HEK293 (cell line): ENCODE results near the gene SARS1.
A peak's percentile ranks its signal among the peaks of the same experiment; 100 is the strongest.

Source experiments
- CTCF ChIA-PET: fragments of 350-600 bp; formaldehyde crosslinking; extraction: SDS; loops from one replicate; lab custom pipeline; 2021; ENCODE audit warnings: antibody characterized with exemption; lab: Yijun Ruan, JAX
- POLR2A ChIA-PET: fragments of 300-600 bp; formaldehyde crosslinking; extraction: SDS; loops from one replicate; lab custom pipeline; 2020; ENCODE audit warnings: antibody characterized with exemption, inconsistent platforms; lab: Yijun Ruan, JAX
- H3K27ac ChIP-seq: fragments of 200-500 bp; sonication (Bioruptor generic); 2 replicates; pipeline ENCODE4 v1.5.1; 2014; ENCODE audit warnings: low read depth, low read length, control low read depth, inconsistent platforms; ENCODE audit errors: extremely low read depth
- H3K36me3 ChIP-seq, 2 experiments: fragments of 200-500 bp in 1 of 2; sonication (Bioruptor generic) in 1 of 2; 1 replicate in 1 of 2; 2 replicates in 1 of 2; pipeline ENCODE4 v1.5.1; 2014 to 2017; ENCODE audit warnings: inconsistent platforms in 2 of 2, low read length in 2 of 2; ENCODE audit not compliant: control insufficient read depth in 2 of 2, insufficient read depth in 1 of 2
- H3K4me1 ChIP-seq: fragments of 200-500 bp; sonication (Bioruptor generic); 2 replicates; pipeline ENCODE4 v1.5.1; 2014; ENCODE audit warnings: mild to moderate bottlenecking, low read length, inconsistent platforms; ENCODE audit not compliant: control insufficient read depth, insufficient read depth
- H3K4me3 ChIP-seq: 2 replicates; pipeline ENCODE4 v1.5.1; 2011; ENCODE audit warnings: low read depth, mild to moderate bottlenecking, control low read depth, low read length, moderate library complexity
- H3K9me3 ChIP-seq: fragments of 200-500 bp; sonication (Bioruptor generic); 2 replicates; pipeline ENCODE4 v1.5.1; 2014; ENCODE audit warnings: low read depth, low read length, inconsistent platforms; ENCODE audit not compliant: control insufficient read depth, insufficient read depth
- GLIS2 ChIP-seq: fragments of 450-650 bp; formaldehyde crosslinking; IDR thresholded peaks from 2 replicates; pipeline ENCODE4 v1.5.1; 2016; ENCODE audit warnings: missing biosample characterization, missing genetic modification characterization
- PRDM1 ChIP-seq: fragments of 450-650 bp; formaldehyde crosslinking; IDR thresholded peaks from 2 replicates; pipeline ENCODE4; 2016; ENCODE audit warnings: missing biosample characterization, missing genetic modification characterization
- REPIN1 ChIP-seq: fragments of 450-650 bp; formaldehyde crosslinking; IDR thresholded peaks from 2 replicates; pipeline ENCODE4 v1.5.1; 2017; ENCODE audit warnings: missing biosample characterization, missing genetic modification characterization, low read depth
- SCRT2 ChIP-seq: fragments of 450-650 bp; formaldehyde crosslinking; IDR thresholded peaks from 2 replicates; pipeline ENCODE4 v1.5.1; 2016; ENCODE audit warnings: missing biosample characterization, missing genetic modification characterization
- TCF7L2 ChIP-seq: IDR thresholded peaks from 2 replicates; pipeline ENCODE4 v1.6.1; 2011; ENCODE audit warnings: low read depth, mild to moderate bottlenecking, inconsistent platforms, low read length, moderate library complexity, borderline replicate concordance
- ZBTB20 ChIP-seq: fragments of 450-650 bp; formaldehyde crosslinking; IDR thresholded peaks from 2 replicates; pipeline ENCODE4 v1.5.1; 2016; ENCODE audit warnings: missing biosample characterization, missing genetic modification characterization
- ZNF133 ChIP-seq: fragments of 450-650 bp; formaldehyde crosslinking; IDR thresholded peaks from 2 replicates; pipeline ENCODE4 v1.5.1; 2016; ENCODE audit warnings: missing biosample characterization, missing genetic modification characterization
- ZNF140 ChIP-seq: fragments of 450-650 bp; formaldehyde crosslinking; IDR thresholded peaks from 2 replicates; pipeline ENCODE4 v1.5.1; 2016; ENCODE audit warnings: missing biosample characterization, missing genetic modification characterization
- ZNF146 ChIP-seq: fragments of 450-650 bp; formaldehyde crosslinking; IDR thresholded peaks from 2 replicates; pipeline ENCODE4 v1.5.1; 2016; ENCODE audit warnings: missing biosample characterization, missing genetic modification characterization
- ZNF184 ChIP-seq: fragments of 450-650 bp; IDR thresholded peaks from 2 replicates; pipeline ENCODE4 v1.5.1; 2018; ENCODE audit warnings: missing biosample characterization, mild to moderate bottlenecking, missing genetic modification characterization
- ZNF266 ChIP-seq: fragments of 450-650 bp; formaldehyde crosslinking; IDR thresholded peaks from 2 replicates; pipeline ENCODE4 v1.5.1; 2016; ENCODE audit warnings: missing biosample characterization, missing genetic modification characterization, low read depth
- ZNF341 ChIP-seq: fragments of 450-650 bp; formaldehyde crosslinking; IDR thresholded peaks from 2 replicates; pipeline ENCODE4; 2016; ENCODE audit warnings: low read depth, missing biosample characterization, missing genetic modification characterization
- ZNF391 ChIP-seq: fragments of 450-650 bp; formaldehyde crosslinking; IDR thresholded peaks from 2 replicates; pipeline ENCODE4 v1.5.1; 2016; ENCODE audit warnings: low read depth, missing biosample characterization, missing genetic modification characterization, borderline replicate concordance
- ZNF394 ChIP-seq: fragments of 450-650 bp; formaldehyde crosslinking; IDR thresholded peaks from 2 replicates; pipeline ENCODE4 v1.5.1; 2016; ENCODE audit warnings: missing biosample characterization, missing genetic modification characterization, mild to moderate bottlenecking, moderate library complexity, borderline replicate concordance
- ZNF521 ChIP-seq: fragments of 450-650 bp; formaldehyde crosslinking; IDR thresholded peaks from 2 replicates; pipeline ENCODE4 v1.5.1; 2017; ENCODE audit warnings: missing biosample characterization, mild to moderate bottlenecking, missing genetic modification characterization
- ZNF560 ChIP-seq: fragments of 450-650 bp; formaldehyde crosslinking; IDR thresholded peaks from 2 replicates; pipeline ENCODE4 v1.5.1; 2017; ENCODE audit warnings: missing biosample characterization, missing genetic modification characterization, borderline replicate concordance
- ZNF571 ChIP-seq: fragments of 450-650 bp; formaldehyde crosslinking; IDR thresholded peaks from 2 replicates; pipeline ENCODE4 v1.5.0; 2017; ENCODE audit warnings: missing biosample characterization, missing genetic modification characterization
- ZNF626 ChIP-seq: fragments of 450-650 bp; sonication (Bioruptor Pico); formaldehyde crosslinking; IDR thresholded peaks from 2 replicates; pipeline ENCODE4 v1.5.1; 2018; ENCODE audit warnings: missing biosample characterization, missing genetic modification characterization, inconsistent platforms
- ZNF629 ChIP-seq: fragments of 450-650 bp; formaldehyde crosslinking; IDR thresholded peaks from 2 replicates; pipeline ENCODE4 v1.5.1; 2017; ENCODE audit warnings: missing biosample characterization, missing genetic modification characterization
- ZNF658 ChIP-seq: fragments of 450-650 bp; formaldehyde crosslinking; IDR thresholded peaks from 2 replicates; pipeline ENCODE4; 2016; ENCODE audit warnings: missing biosample characterization, missing genetic modification characterization
- ZNF707 ChIP-seq: fragments of 450-650 bp; formaldehyde crosslinking; IDR thresholded peaks from 2 replicates; pipeline ENCODE4 v1.5.1; 2016; ENCODE audit warnings: missing biosample characterization, missing genetic modification characterization
- ZNF791 ChIP-seq: fragments of 450-650 bp; formaldehyde crosslinking; IDR thresholded peaks from 2 replicates; pipeline ENCODE4 v1.5.1; 2016; ENCODE audit warnings: missing biosample characterization, missing genetic modification characterization
- ZNF837 ChIP-seq: fragments of 450-650 bp; formaldehyde crosslinking; IDR thresholded peaks from 2 replicates; pipeline ENCODE4 v1.5.1; 2016; ENCODE audit warnings: missing biosample characterization, missing genetic modification characterization
- ZSCAN16 ChIP-seq: fragments of 450-650 bp; formaldehyde crosslinking; IDR thresholded peaks from 2 replicates; pipeline ENCODE4 v1.5.1; 2016; ENCODE audit warnings: missing biosample characterization, missing genetic modification characterization
- TF ChIP-seq, protein P1 (sequence below): fragments of 450-650 bp; formaldehyde crosslinking; optimal IDR thresholded peaks from 2 replicates; pipeline ENCODE3; 2016; ENCODE audit warnings: missing biosample characterization, mild to moderate bottlenecking, missing genetic modification characterization
- TF ChIP-seq, protein P2 (sequence below): fragments of 450-650 bp; formaldehyde crosslinking; IDR thresholded peaks from 2 replicates; pipeline ENCODE4 v1.5.1; 2016; ENCODE audit warnings: missing biosample characterization, missing genetic modification characterization
- TF ChIP-seq, protein P3 (sequence below): fragments of 450-650 bp; formaldehyde crosslinking; IDR thresholded peaks from 2 replicates; pipeline ENCODE4 v1.5.1; 2016; ENCODE audit warnings: missing biosample characterization, missing genetic modification characterization
- TF ChIP-seq, protein P4 (sequence below): fragments of 450-650 bp; formaldehyde crosslinking; IDR thresholded peaks from 2 replicates; pipeline ENCODE4 v1.5.1; 2017; ENCODE audit warnings: missing biosample characterization, mild to moderate bottlenecking, missing genetic modification characterization, moderate library complexity

SARS1 gene

DNA sequence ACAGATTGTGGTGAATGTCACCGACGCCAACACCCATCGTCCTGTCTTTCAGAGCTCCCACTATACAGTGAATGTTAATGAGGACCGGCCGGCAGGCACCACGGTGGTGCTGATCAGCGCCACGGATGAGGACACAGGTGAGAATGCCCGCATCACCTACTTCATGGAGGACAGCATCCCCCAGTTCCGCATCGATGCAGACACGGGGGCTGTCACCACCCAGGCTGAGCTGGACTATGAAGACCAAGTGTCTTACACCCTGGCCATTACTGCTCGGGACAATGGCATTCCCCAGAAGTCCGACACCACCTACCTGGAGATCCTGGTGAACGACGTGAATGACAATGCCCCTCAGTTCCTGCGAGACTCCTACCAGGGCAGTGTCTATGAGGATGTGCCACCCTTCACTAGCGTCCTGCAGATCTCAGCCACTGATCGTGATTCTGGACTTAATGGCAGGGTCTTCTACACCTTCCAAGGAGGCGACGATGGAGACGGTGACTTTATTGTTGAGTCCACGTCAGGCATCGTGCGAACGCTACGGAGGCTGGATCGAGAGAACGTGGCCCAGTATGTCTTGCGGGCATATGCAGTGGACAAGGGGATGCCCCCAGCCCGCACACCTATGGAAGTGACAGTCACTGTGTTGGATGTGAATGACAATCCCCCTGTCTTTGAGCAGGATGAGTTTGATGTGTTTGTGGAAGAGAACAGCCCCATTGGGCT is 38.6 kb downstream of the SARS1 start:
- Histone ChIP-seq H3K4me3 (no peak overlapping the region), H3K36me3 (peaks cover 0 to 37% of the 10 kb centered on the region in 2 experiments; a peak in 1 of 3 replicates), H3K27ac (no peak overlapping the region), H3K9me3 (no peaks in the 10 kb centered on the region), H3K4me1 (peaks cover 5% of the 10 kb centered on the region; the same call in 1 of the 2 replicates)
- CTCF ChIA-PET: interaction anchor here (0.6 to 2.2 kb wide), 5 partner anchors 13 to 280 kb away, joined by 3 to 16 read pairs (median 3); no protein-coding TSS in a partner anchor
- TF ChIP-seq ZNF658 (tag by site-specific recombination) (no peak), ZNF560 (tag by site-specific recombination) (no peak), ZNF394 (tag by site-specific recombination) (no peak), ZNF626 (tag by site-specific recombination) (no peak), ZNF707 (tag by site-specific recombination) (no peak), ZNF140 (tag by site-specific recombination) (no peak), ZBTB20 (tag by site-specific recombination) (no peak), SCRT2 (no peak), ZNF266 (tag by site-specific recombination) (no peak), ZNF133 (no peak), REPIN1 (no peak), ZNF184 (tag by site-specific recombination) (no peak), ZNF521 (tag by site-specific recombination) (no peak), ZNF146 (tag by site-specific recombination) (no peak)
- TF ChIP-seq, protein P1, sequence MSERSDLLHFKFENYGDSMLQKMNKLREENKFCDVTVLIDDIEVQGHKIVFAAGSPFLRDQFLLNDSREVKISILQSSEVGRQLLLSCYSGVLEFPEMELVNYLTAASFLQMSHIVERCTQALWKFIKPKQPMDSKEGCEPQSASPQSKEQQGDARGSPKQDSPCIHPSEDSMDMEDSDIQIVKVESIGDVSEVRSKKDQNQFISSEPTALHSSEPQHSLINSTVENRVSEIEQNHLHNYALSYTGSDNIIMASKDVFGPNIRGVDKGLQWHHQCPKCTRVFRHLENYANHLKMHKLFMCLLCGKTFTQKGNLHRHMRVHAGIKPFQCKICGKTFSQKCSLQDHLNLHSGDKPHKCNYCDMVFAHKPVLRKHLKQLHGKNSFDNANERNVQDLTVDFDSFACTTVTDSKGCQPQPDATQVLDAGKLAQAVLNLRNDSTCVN (tag by site-specific recombination): no peak
- TF ChIP-seq, protein P2, sequence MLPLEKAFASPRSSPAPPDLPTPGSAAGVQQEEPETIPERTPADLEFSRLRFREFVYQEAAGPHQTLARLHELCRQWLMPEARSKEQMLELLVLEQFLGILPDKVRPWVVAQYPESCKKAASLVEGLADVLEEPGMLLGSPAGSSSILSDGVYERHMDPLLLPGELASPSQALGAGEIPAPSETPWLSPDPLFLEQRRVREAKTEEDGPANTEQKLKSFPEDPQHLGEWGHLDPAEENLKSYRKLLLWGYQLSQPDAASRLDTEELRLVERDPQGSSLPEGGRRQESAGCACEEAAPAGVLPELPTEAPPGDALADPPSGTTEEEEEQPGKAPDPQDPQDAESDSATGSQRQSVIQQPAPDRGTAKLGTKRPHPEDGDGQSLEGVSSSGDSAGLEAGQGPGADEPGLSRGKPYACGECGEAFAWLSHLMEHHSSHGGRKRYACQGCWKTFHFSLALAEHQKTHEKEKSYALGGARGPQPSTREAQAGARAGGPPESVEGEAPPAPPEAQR (tag by site-specific recombination): no peak
- POLR2A ChIA-PET: interaction anchor here (0.7 to 1.9 kb wide), 2 partner anchors 146 to 152 kb away, joined by 7 to 10 read pairs; partner anchors contain the start of gene SORT1

DNA sequence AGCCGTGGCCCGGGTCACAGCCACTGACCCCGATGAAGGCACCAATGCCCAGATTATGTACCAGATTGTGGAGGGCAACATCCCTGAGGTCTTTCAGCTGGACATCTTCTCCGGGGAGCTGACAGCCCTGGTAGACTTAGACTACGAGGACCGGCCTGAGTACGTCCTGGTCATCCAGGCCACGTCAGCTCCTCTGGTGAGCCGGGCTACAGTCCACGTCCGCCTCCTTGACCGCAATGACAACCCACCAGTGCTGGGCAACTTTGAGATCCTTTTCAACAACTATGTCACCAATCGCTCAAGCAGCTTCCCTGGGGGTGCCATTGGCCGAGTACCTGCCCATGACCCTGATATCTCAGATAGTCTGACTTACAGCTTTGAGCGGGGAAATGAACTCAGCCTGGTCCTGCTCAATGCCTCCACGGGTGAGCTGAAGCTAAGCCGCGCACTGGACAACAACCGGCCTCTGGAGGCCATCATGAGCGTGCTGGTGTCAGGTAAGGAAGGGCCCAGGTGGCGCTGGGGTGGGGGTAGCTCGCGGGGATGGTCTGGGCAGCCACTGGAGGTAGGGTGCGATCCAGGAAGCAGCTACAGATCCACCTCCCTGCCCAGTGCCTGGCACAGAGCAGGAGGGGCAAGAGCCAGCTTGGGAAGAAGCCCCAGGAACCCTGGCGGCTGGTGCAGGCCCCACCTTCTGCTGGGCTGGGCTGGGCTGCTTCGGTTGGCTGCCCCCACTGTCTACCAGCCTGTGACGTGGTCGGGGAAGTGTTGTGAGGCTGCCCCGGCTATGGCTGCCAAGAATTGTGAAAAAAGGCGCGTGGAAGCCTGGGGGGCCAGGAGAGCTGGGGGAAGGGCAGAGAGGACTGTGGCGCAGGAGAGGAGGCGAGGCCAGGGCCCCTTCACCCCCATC is 39.4 kb downstream of the SARS1 start:
- Histone ChIP-seq H3K36me3 (peaks cover 0 to 38% of the 10 kb centered on the region in 2 experiments; a peak in 1 of 3 replicates), H3K4me3 (no peak overlapping the region), H3K27ac (peak overlapping the region; percentile 18; the same call in 1 of the 2 replicates), H3K4me1 (peaks cover 5% of the 10 kb centered on the region; the same call in 1 of the 2 replicates), H3K9me3 (no peaks in the 10 kb centered on the region)
- ChIA-PET CTCF (interaction anchor here (0.6 to 2.6 kb wide), 9 partner anchors 10 to 280 kb away, joined by 3 to 16 read pairs (median 4); partner anchors contain the start of gene SORT1), POLR2A (interaction anchor here (0.7 to 1.9 kb wide), 7 partner anchors 9 to 153 kb away, joined by 3 to 10 read pairs (median 4); partner anchors contain the start of genes PSRC1 and SORT1)
- peak; percentile 37; the same call in 1 of the 2 replicates for TF ChIP-seq ZNF341 (tag by site-specific recombination)
- TF ChIP-seq, protein P3, sequence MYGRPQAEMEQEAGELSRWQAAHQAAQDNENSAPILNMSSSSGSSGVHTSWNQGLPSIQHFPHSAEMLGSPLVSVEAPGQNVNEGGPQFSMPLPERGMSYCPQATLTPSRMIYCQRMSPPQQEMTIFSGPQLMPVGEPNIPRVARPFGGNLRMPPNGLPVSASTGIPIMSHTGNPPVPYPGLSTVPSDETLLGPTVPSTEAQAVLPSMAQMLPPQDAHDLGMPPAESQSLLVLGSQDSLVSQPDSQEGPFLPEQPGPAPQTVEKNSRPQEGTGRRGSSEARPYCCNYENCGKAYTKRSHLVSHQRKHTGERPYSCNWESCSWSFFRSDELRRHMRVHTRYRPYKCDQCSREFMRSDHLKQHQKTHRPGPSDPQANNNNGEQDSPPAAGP (tag by site-specific recombination): no peak
- no peak for TF ChIP-seq ZNF791 (tag by site-specific recombination)
- TF ChIP-seq ZNF391: no peak
- no peak for TF ChIP-seq PRDM1 (tag by site-specific recombination)
- 0 out of 2 replicates have a peak, but pooled peaks have one; percentile 33 for TF ChIP-seq ZNF629 (tag by site-specific recombination)
- no peak for TF ChIP-seq ZSCAN16 (tag by site-specific recombination)
- no peak for TF ChIP-seq ZNF837 (tag by site-specific recombination)
- TF ChIP-seq TCF7L2: no peak
- TF ChIP-seq, protein P4, sequence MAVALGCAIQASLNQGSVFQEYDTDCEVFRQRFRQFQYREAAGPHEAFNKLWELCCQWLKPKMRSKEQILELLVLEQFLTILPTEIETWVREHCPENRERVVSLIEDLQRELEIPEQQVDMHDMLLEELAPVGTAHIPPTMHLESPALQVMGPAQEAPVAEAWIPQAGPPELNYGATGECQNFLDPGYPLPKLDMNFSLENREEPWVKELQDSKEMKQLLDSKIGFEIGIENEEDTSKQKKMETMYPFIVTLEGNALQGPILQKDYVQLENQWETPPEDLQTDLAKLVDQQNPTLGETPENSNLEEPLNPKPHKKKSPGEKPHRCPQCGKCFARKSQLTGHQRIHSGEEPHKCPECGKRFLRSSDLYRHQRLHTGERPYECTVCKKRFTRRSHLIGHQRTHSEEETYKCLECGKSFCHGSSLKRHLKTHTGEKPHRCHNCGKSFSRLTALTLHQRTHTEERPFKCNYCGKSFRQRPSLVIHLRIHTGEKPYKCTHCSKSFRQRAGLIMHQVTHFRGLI: peak; percentile 88
- TF ChIP-seq GLIS2: peak; percentile 50; the same call in 1 of the 2 replicates
- no peak for TF ChIP-seq ZNF571 (tag by site-specific recombination)
